HFF-Myc (cell line): ENCODE data around the gene THADA.

Experiments
- DNase-seq: peaks from one replicate; pipeline ENCODE4 v3.0.0-alpha.2; 2011; ENCODE audit warnings: low read depth; ENCODE audit errors: extremely low read depth
- H3K4me3 ChIP-seq: replicated peaks from 2 replicates; pipeline ENCODE4 v1.5.1; 2011; ENCODE audit warnings: low read depth, mild to moderate bottlenecking, control low read depth, low read length
- TF ChIP-seq, protein P1 (sequence below): IDR thresholded peaks from 2 replicates; pipeline ENCODE4 v1.5.1; 2012; ENCODE audit warnings: mild to moderate bottlenecking, low read depth, low read length, control low read depth; ENCODE audit errors: missing control alignments

The THADA gene

DNA sequence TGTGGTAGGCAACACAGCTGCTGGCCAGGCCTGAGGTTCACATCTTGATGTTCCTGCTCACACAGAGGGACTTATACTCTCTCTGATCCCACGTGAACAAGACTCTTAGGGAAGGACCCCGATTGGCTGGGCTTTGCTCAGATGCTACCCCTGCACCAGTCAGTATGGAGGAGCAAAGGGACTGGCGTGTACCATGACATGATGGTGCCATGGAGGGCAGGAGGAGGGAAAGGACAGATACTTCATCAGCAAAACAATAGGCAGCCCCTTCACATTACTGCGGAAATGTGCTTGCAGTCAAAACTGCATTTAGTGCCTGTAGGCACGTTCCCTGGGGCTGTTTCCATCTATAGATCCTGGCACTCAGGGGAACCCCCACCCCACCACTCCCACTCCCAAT, 412.1 kb downstream of the THADA start:
- no peak overlapping the region for H3K4me3 ChIP-seq
- DNase-seq: no peak
- TF ChIP-seq, protein P1, sequence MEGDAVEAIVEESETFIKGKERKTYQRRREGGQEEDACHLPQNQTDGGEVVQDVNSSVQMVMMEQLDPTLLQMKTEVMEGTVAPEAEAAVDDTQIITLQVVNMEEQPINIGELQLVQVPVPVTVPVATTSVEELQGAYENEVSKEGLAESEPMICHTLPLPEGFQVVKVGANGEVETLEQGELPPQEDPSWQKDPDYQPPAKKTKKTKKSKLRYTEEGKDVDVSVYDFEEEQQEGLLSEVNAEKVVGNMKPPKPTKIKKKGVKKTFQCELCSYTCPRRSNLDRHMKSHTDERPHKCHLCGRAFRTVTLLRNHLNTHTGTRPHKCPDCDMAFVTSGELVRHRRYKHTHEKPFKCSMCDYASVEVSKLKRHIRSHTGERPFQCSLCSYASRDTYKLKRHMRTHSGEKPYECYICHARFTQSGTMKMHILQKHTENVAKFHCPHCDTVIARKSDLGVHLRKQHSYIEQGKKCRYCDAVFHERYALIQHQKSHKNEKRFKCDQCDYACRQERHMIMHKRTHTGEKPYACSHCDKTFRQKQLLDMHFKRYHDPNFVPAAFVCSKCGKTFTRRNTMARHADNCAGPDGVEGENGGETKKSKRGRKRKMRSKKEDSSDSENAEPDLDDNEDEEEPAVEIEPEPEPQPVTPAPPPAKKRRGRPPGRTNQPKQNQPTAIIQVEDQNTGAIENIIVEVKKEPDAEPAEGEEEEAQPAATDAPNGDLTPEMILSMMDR: no peak

- no peak overlapping the region for H3K4me3 ChIP-seq
- TF ChIP-seq, protein P1: no peak
Measured at GRCh38 chr2:43180897-43181296, 414.9 kb downstream of the THADA start.

More at GRCh38 chr2:43180897-43181296, 414.9 kb downstream of the THADA start:
- DNase-seq: no peak
